Lung microvascular endothelial cell (primary cell): ENCODE measurements around the gene EHD2. TPM values are rescaled to one million over a fixed set of nuclear protein-coding genes. Genes with fewer than 3 reads are reported as not detected.
"Not testable (repeated sequence)": the region's sequence is repeated elsewhere in the genome, so short reads cannot be mapped to it uniquely, and the experiment has no call there.

Experiments
- DNase-seq, 2 donors: peaks; one replicate each; pipeline versions ENCODE4 v3.0.0 to v3.0.0-alpha.2; 2010; ENCODE audit warnings: low read depth in 2 of 2
- total RNA-seq: library from RNA; depleted of rRNA; stranded (reverse); fragments of >200 nt; gene quantifications from 2 replicates; pipeline ENCODE4 v1.2.1, GENCODE V29; 2014

EHD2 gene, protein sequence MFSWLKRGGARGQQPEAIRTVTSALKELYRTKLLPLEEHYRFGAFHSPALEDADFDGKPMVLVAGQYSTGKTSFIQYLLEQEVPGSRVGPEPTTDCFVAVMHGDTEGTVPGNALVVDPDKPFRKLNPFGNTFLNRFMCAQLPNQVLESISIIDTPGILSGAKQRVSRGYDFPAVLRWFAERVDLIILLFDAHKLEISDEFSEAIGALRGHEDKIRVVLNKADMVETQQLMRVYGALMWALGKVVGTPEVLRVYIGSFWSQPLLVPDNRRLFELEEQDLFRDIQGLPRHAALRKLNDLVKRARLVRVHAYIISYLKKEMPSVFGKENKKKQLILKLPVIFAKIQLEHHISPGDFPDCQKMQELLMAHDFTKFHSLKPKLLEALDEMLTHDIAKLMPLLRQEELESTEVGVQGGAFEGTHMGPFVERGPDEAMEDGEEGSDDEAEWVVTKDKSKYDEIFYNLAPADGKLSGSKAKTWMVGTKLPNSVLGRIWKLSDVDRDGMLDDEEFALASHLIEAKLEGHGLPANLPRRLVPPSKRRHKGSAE
- total RNA-seq, result 76.3 and 90.7 TPM in 2 replicates

DNA sequence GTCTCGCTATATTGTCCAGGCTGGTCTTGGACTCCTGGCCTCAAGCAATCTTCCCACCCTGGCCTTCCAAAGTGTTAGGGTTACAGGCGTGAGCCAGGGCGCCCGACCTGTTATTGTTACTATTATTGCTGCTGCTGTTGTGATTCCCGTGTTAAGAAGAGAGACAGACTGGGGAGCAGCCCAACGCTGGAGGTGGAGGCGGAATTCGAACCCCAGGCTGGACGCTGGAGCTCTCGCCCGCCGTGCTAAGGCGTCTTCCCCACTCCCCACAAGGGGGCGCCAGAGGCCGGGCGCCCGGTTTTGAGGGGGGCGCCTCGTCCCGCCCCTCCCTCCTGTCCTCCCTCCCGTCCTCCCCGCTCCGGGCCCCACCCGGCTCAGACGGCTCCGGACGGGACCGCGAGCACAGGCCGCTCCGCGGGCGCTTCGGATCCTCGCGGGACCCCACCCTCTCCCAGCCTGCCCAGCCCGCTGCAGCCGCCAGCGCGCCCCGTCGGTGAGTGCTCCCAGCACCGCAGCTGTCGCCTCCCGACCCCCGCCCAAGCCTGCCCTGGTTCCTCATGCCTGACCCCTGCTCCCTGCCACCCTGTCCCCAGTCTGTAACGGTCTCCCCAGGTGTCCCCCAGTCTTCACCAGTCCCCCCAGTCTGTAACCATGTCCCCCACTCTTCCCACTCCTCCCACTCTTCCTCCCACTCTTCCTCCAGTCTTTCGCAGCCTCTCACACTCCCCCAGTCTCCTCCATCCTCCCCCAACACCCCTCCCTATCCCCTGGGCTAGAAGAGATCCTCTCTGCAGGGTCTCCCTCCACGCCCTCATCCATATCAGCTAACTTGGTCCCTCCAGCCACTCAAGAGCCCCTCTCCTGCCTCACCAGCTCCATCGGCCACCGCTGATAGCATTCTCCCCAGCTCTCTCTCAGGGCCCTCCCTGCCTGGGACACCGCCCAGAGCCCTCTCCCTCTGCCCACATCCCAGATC is at the start of gene EHD2:
TSS of gene EHD2 (plus strand) at position 377 of the 976 bp plus-strand sequence. CDS start 3,191 bp downstream, outside the sequence.
- DNase-seq, result peak; percentile 78 to 88

DNA sequence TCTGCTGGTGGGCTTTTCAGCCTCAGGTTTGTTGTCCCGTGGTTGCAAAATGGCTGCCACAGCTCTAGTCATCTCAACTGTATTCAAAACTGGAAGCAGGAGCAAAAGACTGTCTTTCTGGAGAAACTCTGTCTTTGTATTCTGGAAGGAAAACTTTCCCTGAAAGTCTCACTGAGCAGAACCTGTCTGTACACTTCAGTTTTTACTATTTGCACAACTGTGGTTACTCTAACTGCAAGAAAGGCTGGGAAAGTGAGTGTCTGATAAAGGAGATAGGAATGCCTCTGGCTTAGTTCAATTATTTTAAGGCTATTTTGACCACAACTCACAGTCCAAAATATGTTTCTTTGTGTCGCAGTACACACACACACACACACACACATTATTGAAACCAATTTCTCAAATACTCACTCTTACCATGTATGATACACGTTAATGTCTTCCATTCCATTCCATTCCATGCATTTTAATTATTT is 49.7 kb upstream of the EHD2 start:
- DNase-seq, result no peak

DNA sequence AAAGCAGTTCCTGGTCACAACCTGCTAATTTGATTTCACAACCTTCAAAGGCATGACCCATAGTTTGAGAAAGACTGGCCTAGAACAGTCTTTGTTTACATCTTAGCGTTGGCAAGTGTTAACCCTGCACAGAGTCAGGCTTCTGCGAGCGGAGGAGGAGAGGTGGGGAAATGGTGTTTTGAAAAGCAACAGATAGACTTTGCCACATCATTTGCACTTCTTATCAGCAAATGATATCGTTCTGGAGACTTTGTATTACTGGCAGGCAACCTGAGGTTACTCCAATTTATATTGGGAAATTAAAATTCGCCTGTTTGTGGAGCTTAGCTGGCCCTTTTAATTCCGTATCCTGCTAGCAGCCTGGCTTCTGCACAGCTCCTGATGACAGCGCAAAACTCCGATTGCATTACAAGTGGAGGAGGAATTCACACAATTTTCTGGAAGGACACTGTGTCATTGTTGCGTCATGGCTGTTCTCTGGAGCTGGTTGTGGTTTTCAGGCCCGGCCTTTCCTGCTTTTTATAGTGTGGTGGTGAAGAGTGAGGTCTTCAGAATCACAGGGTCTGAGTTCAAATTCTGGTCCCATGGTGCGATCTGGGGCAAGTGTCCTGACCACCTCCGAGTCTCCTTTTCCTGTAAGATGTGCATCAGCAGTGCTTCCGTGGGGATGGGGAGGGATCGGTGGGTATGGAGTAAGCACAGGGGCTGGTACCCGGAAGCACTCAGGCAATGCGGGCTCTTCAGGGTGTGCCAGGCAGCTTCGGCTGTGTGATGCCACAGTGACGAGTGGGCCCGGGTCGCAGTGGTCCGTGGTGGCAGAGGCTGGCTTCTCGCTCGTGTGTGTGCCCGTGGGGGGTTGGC is 49.1 kb upstream of the EHD2 start:
- DNase-seq, result peak in 1 of 2 donors; percentile 88

GRCh38 chr19:47668556-47668955 is 44.7 kb upstream of the EHD2 start:
- not testable (repeated sequence) for DNase-seq

DNA sequence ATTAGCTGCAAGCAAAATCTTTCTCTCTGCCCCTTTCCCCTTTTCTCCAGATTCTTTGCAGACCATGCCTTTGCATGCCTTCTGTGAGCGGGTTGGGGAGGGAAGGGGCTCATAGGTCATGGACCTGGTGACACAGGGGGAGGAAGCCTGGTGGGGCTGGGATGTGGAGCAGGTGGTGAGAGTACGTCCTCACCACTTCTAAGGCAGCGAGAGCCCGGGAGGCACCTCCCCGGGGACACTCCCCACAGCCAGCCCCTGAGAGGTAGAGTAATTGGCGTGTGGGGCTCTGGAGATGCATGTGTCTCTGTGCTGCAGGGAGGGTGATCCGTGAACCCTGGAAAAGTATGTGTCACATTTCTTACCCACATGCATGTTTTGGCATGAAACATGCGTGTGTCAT is 42.5 kb upstream of the EHD2 start:
- DNase-seq, result no peak

- no peak for DNase-seq
Observed at GRCh38 chr19:47671499-47671898, 41.7 kb upstream of the EHD2 start.

GRCh38 chr19:47673426-47673825 is 39.8 kb upstream of the EHD2 start:
- no peak for DNase-seq

DNA sequence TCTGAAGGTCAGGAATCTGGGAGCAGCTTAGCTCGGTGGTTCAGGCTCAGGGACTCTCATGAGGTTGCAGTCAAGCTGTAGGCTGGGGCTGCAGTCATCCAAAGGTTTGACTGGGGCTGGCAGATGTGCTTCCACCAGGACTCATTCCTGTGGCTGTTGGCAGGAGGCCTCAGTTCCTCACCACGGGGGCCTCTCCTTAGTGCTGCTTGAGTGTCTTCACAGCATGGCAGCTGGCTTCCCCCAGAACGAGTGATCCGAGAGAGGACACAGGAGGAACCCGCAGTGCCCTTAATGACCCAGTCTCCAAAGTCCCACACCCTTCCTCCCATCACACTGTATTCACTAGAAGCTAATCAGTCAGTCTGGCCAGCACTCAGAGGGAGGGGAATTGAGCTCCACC is 38.7 kb upstream of the EHD2 start:
- no peak for DNase-seq

- no peak for DNase-seq
Observed at GRCh38 chr19:47675271-47675670, 38.0 kb upstream of the EHD2 start.

DNA sequence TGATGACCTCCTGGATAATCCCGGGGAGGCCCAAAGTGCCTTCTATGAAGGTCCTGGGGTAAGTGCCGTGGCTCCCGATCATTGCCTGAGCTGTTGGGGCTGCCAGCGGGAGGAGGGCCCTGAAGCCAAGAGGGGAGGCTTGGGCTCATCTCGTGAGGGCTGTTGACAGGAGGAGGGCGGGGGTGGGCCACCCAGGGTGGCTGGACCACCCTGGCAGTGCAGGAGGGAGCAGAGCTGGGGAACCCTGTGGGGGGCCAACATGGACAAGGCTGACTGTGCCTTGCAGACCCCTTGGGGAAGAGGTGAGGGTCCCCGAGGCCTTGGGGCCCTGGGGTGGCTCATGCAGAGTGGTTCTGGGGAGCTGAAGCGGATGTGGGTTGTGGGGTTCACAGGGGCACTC is 37.4 kb upstream of the EHD2 start:
- no peak for DNase-seq

GRCh38 chr19:47676811-47677210 is 36.4 kb upstream of the EHD2 start:
- DNase-seq, result no peak

DNA sequence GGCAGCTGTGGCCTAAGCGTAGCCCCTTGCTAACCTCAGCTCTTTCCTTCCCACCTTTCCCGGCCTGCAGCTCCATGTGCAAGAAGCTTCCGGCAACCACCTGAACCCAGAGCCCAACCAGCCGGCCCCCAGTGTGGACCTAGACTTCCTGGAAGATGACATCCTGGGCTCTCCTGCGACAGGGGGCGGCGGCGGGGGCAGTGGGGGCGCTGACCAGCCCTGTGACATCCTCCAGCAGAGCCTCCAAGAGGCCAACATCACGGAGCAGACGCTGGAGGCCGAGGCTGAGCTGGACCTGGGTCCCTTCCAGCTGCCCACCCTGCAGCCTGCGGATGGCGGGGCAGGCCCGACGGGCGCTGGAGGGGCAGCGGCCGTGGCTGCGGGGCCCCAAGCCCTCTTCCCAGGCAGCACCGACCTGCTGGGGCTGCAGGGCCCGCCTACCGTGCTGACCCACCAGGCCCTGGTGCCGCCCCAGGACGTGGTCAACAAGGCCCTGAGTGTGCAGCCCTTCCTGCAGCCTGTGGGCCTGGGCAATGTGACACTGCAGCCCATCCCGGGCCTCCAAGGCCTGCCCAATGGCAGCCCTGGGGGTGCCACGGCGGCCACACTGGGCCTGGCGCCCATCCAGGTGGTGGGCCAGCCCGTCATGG is 33.8 kb upstream of the EHD2 start:
- DNase-seq, result no peak

- no peak for DNase-seq
Observed at GRCh38 chr19:47679922-47680857, 33.0 kb upstream of the EHD2 start.

DNA sequence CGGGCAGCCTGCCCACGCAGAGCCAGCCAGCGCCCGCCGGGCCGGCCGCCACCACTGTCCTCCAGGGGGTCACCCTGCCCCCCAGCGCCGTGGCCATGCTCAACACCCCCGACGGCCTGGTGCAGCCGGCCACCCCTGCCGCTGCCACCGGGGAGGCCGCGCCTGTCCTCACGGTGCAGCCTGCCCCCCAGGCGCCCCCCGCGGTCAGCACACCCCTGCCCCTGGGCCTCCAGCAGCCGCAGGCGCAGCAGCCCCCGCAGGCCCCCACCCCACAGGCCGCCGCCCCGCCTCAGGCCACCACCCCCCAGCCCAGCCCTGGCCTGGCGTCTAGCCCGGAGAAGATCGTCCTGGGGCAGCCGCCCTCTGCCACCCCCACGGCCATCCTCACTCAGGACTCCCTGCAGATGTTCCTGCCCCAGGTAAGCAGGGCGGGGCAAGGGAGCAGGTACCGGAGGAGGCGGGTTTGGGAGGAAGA is 32.3 kb upstream of the EHD2 start:
- DNase-seq, result no peak

- DNase-seq, result no peak
Observed at GRCh38 chr19:47681388-47681787, 31.8 kb upstream of the EHD2 start.

DNA sequence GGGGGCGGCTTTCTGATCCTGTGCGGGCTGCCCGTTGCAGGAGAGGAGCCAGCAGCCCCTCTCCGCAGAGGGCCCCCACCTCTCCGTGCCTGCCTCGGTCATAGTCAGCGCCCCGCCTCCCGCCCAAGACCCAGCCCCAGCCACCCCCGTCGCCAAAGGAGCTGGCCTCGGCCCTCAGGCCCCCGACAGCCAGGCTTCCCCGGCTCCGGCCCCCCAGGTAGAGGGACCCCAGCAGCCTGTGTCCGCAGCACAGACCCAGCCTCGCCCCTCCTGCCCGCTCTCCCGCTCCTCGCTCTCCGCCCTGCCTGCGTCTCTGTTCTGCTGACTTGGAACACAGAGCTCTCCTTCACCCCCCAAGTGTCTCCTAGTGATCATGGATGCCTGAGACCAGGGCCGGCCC is 31.3 kb upstream of the EHD2 start:
- DNase-seq, result no peak

GRCh38 chr19:47682939-47683338 is 30.3 kb upstream of the EHD2 start:
- DNase-seq, result peak in 1 of 2 donors; percentile 21

GRCh38 chr19:47686679-47687450 is 26.4 kb upstream of the EHD2 start:
- DNase-seq, result no peak
